ENCODE results near the gene CCDC57.

Gene CCDC57

GRCh38 chr17:82113422-82113821, 99.2 kb downstream of the CCDC57 start:
- Histone ChIP-seq H3K9me3 (replicated peaks; ENCODE audit: insufficient read depth, low read length) (no peaks in the 10 kb centered on the region), H3K9ac (ENCODE audit: low read length) (no peak overlapping the region), H3K27me3 (replicated peaks; ENCODE audit: insufficient read depth, low read length) (no peaks in the 10 kb centered on the region), H3K4me1 (ENCODE audit: low read length) (no peaks in the 10 kb centered on the region), H3K9me2 (replicated peaks; ENCODE audit: insufficient read depth, low read length) (no peaks in the 10 kb centered on the region), H3K27ac (ENCODE audit: low read length) (no peak overlapping the region), H3K79me2 (ENCODE audit: low read length) (no peaks in the 10 kb centered on the region), H3K4me2 (ENCODE audit: low read depth, low read length) (no peak overlapping the region), H3F3A (ENCODE audit: insufficient read depth, low read length) (no peaks in the 10 kb centered on the region), H4K20me1 (ENCODE audit: insufficient read depth, low read length) (no peaks in the 10 kb centered on the region), H3K4me3 (ENCODE audit: low read length) (no peak overlapping the region), H3K36me3 (replicated peaks; ENCODE audit: insufficient read depth, low read length) (no peaks in the 10 kb centered on the region), H2AFZ (ENCODE audit: low read length) (no peak overlapping the region)
- DNase-seq, result no peak
- TF ChIP-seq CTCF (IDR thresholded peaks at IDR 0.05; ENCODE audit: low read length) (no peak), EZH2phosphoT487 (IDR thresholded peaks at IDR 0.05; ENCODE audit: low read length) (no peak), EZH2 (optimal IDR thresholded peaks at IDR 0.05; ENCODE audit: low read depth, low read length) (no peak)

DNA sequence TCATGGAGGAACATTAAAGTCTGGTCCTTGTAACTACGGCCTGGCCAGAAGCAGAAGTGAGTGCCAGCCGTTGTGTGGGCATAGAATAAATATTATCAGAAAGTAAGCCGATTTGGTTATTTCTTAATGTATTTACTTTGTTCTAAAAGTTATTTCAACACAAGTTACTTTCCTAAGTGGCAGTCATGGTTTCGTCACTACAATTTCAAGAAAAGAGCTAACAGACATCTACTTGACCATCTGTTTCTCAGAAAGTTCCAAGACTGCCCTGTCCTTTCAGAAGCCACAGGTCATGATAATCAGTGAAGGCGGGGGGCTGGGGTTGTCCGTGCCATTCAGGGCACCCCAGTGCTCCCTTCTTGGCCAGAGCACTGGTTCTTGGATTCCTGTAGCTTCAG, 99.7 kb downstream of the CCDC57 start:
- no peak for TF ChIP-seq EZH2phosphoT487 (IDR thresholded peaks at IDR 0.05; ENCODE audit: low read length)
- no peak for TF ChIP-seq EZH2 (optimal IDR thresholded peaks at IDR 0.05; ENCODE audit: low read depth, low read length)
- no peak for TF ChIP-seq CTCF (IDR thresholded peaks at IDR 0.05; ENCODE audit: low read length)

GRCh38 chr17:82112181-82112913, 100.3 kb downstream of the CCDC57 start:
- Histone ChIP-seq H3K27ac (ENCODE audit: low read length) (no peak overlapping the region), H3K79me2 (ENCODE audit: low read length) (no peaks in the 10 kb centered on the region), H3K9me2 (replicated peaks; ENCODE audit: insufficient read depth, low read length) (no peaks in the 10 kb centered on the region), H2AFZ (ENCODE audit: low read length) (no peak overlapping the region), H3K36me3 (replicated peaks; ENCODE audit: insufficient read depth, low read length) (no peaks in the 10 kb centered on the region), H3K27me3 (replicated peaks; ENCODE audit: insufficient read depth, low read length) (no peaks in the 10 kb centered on the region), H3K4me3 (ENCODE audit: low read length) (no peak overlapping the region), H3F3A (ENCODE audit: insufficient read depth, low read length) (no peaks in the 10 kb centered on the region), H4K20me1 (ENCODE audit: insufficient read depth, low read length) (no peaks in the 10 kb centered on the region), H3K4me1 (ENCODE audit: low read length) (no peaks in the 10 kb centered on the region), H3K9ac (ENCODE audit: low read length) (no peak overlapping the region), H3K9me3 (replicated peaks; ENCODE audit: insufficient read depth, low read length) (no peaks in the 10 kb centered on the region), H3K4me2 (ENCODE audit: low read depth, low read length) (no peak overlapping the region)
- DNase-seq, result no peak
- TF ChIP-seq EZH2 (optimal IDR thresholded peaks at IDR 0.05; ENCODE audit: low read depth, low read length), result no peak
- TF ChIP-seq EZH2phosphoT487 (IDR thresholded peaks at IDR 0.05; ENCODE audit: low read length), result no peak
- no peak for TF ChIP-seq CTCF (IDR thresholded peaks at IDR 0.05; ENCODE audit: low read length)

More for the DNA sequence above, 99.7 kb downstream of the CCDC57 start:
- no peak overlapping the region for H3K4me2 ChIP-seq (ENCODE audit: low read depth, low read length)
- no peaks in the 10 kb centered on the region for H3K9me2 ChIP-seq (replicated peaks; ENCODE audit: insufficient read depth, low read length)
- H2AFZ ChIP-seq (ENCODE audit: low read length), result no peak overlapping the region
- H3K4me1 ChIP-seq (ENCODE audit: low read length), result no peaks in the 10 kb centered on the region
- H3K79me2 ChIP-seq (ENCODE audit: low read length), result no peaks in the 10 kb centered on the region
- DNase-seq, result no peak
- H3K9me3 ChIP-seq (replicated peaks; ENCODE audit: insufficient read depth, low read length), result no peaks in the 10 kb centered on the region
- no peaks in the 10 kb centered on the region for H3F3A ChIP-seq (ENCODE audit: insufficient read depth, low read length)
- H3K36me3 ChIP-seq (replicated peaks; ENCODE audit: insufficient read depth, low read length), result no peaks in the 10 kb centered on the region
- no peak overlapping the region for H3K27ac ChIP-seq (ENCODE audit: low read length)
- H3K27me3 ChIP-seq (replicated peaks; ENCODE audit: insufficient read depth, low read length), result no peaks in the 10 kb centered on the region
- H3K4me3 ChIP-seq (ENCODE audit: low read length), result no peak overlapping the region
- H4K20me1 ChIP-seq (ENCODE audit: insufficient read depth, low read length), result no peaks in the 10 kb centered on the region
- H3K9ac ChIP-seq (ENCODE audit: low read length), result no peak overlapping the region

All from MM.1S (cell line).